ENCODE measurements around the gene ATG7.

GRCh38 chr3:11407644-11408043 is 135.4 kb downstream of the ATG7 start:
- TF ChIP-seq, protein P1, sequence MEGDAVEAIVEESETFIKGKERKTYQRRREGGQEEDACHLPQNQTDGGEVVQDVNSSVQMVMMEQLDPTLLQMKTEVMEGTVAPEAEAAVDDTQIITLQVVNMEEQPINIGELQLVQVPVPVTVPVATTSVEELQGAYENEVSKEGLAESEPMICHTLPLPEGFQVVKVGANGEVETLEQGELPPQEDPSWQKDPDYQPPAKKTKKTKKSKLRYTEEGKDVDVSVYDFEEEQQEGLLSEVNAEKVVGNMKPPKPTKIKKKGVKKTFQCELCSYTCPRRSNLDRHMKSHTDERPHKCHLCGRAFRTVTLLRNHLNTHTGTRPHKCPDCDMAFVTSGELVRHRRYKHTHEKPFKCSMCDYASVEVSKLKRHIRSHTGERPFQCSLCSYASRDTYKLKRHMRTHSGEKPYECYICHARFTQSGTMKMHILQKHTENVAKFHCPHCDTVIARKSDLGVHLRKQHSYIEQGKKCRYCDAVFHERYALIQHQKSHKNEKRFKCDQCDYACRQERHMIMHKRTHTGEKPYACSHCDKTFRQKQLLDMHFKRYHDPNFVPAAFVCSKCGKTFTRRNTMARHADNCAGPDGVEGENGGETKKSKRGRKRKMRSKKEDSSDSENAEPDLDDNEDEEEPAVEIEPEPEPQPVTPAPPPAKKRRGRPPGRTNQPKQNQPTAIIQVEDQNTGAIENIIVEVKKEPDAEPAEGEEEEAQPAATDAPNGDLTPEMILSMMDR (conservative IDR thresholded peaks at IDR 0.05; ENCODE audit: low read length): no peak
- TF ChIP-seq EZH2phosphoT487 (IDR thresholded peaks at IDR 0.05; ENCODE audit: borderline replicate concordance, low read depth, low read length): no peak

Measured in OCI-LY7 (cell line).